GM18873 (cell line): Measurements from ENCODE around the gene REXO1.

Source experiments
- ATAC-seq: cut with Tn5 transposase; IDR thresholded peaks from one replicate; pipeline ENCODE4 v1.9.1; 2021; ENCODE audit warnings: mild to moderate bottlenecking, moderate library complexity, moderate number of reproducible peaks; ENCODE audit not compliant: unreplicated experiment, low FRiP score

REXO1 gene

GRCh38 chr19:1851654-1852580 lies 3.6 kb upstream of the REXO1 start:
- ATAC-seq = no peak

- no peak for ATAC-seq
Measured at GRCh38 chr19:1850809-1851653, 2.7 kb upstream of the REXO1 start.

- ATAC-seq = no peak
Measured at GRCh38 chr19:1849886-1850398, 1.7 kb upstream of the REXO1 start.

GRCh38 chr19:1849132-1849474 lies 820 bp upstream of the REXO1 start:
- no peak for ATAC-seq

- ATAC-seq = no peak
Measured at GRCh38 chr19:1847684-1848398, 442 bp downstream of the REXO1 start.

- no peak for ATAC-seq
Measured at GRCh38 chr19:1847348-1847683, 967 bp downstream of the REXO1 start.

GRCh38 chr19:1846517-1847204 lies 1.6 kb downstream of the REXO1 start:
- no peak for ATAC-seq

GRCh38 chr19:1845642-1846041 lies 2.6 kb downstream of the REXO1 start:
- no peak for ATAC-seq

- ATAC-seq = no peak
Measured at GRCh38 chr19:1845125-1845515, 3.2 kb downstream of the REXO1 start.

GRCh38 chr19:1844513-1845124 lies 3.7 kb downstream of the REXO1 start:
- no peak for ATAC-seq

- no peak for ATAC-seq
Measured at GRCh38 chr19:1843646-1844394, 4.5 kb downstream of the REXO1 start.

- ATAC-seq = no peak
Measured at GRCh38 chr19:1843116-1843515, 5.2 kb downstream of the REXO1 start.

GRCh38 chr19:1841209-1841924 lies 6.9 kb downstream of the REXO1 start:
- ATAC-seq = no peak

- no peak for ATAC-seq
Measured at GRCh38 chr19:1840541-1841115, 7.7 kb downstream of the REXO1 start.

GRCh38 chr19:1839658-1840540 lies 8.4 kb downstream of the REXO1 start:
- ATAC-seq = no peak

- ATAC-seq = no peak
Measured at GRCh38 chr19:1837625-1838105, 10.6 kb downstream of the REXO1 start.

- no peak for ATAC-seq
Measured at GRCh38 chr19:1837222-1837565, 11.1 kb downstream of the REXO1 start.
